Measurements from ENCODE around the gene SRP14.

SRP14 gene

DNA sequence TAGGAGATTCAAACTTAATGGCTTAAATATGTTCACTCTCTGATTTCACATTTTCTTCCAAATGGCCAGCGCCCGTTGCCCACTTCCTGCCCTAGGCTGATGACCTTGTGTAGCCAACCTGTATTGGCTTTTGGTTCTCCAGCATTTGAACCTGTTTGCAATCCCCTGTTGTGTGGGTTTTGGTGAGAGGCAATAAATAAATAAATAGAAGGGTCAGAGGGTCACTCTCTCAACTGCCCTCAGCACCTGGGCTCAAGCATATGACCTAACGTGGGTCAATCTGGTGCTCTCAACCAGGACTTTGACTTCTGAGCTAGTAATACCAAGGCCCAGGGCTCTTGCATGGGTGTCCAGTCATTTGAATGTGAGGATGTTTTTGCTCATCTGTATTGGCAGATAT is 1.8 kb upstream of the SRP14 start:
- Histone ChIP-seq H3K4me1 (ENCODE audit: insufficient read depth, low read length, poor library complexity, severe bottlenecking) (peaks cover 36% of the 10 kb centered on the region), H3K9me2 (replicated peaks; ENCODE audit: low read depth, low read length) (no peaks in the 10 kb centered on the region), H3F3A (ENCODE audit: low read depth) (no peaks in the 10 kb centered on the region), H3K9me3 (ENCODE audit: insufficient read depth, low read depth, low read length) (no peaks in the 10 kb centered on the region), H3K79me2 (ENCODE audit: insufficient read depth, low read length) (peaks cover 44% of the 10 kb centered on the region), H3K9ac (ENCODE audit: low read depth, low read length, poor library complexity, severe bottlenecking) (peak overlapping the region; percentile 86), H3K27me3 (ENCODE audit: insufficient read depth, low read length, poor library complexity, severe bottlenecking) (no peaks in the 10 kb centered on the region), H4K20me1 (ENCODE audit: insufficient read depth, low read length, poor library complexity, severe bottlenecking) (peaks cover 24% of the 10 kb centered on the region), H2AFZ (ENCODE audit: low read length) (no peak overlapping the region), H3K4me3 (ENCODE audit: low read length, poor library complexity, severe bottlenecking) (peak overlapping the region; percentile 95), H3K36me3 (ENCODE audit: insufficient read depth, low read length) (peaks cover 11% of the 10 kb centered on the region; the same call in 1 of the 2 replicates), H3K4me2 (ENCODE audit: low read depth, low read length, poor library complexity, severe bottlenecking) (peak overlapping the region; percentile 90)
- TF ChIP-seq CTCF (conservative IDR thresholded peaks at IDR 0.05; ENCODE audit: low read length) (no peak), EZH2phosphoT487 (IDR thresholded peaks at IDR 0.05; ENCODE audit: borderline replicate concordance) (no peak)

- Histone ChIP-seq H3K9me3 (ENCODE audit: insufficient read depth, low read depth, low read length) (no peaks in the 10 kb centered on the region), H3K4me2 (ENCODE audit: low read depth, low read length, poor library complexity, severe bottlenecking) (peak overlapping the region; percentile 90), H3K4me3 (ENCODE audit: low read length, poor library complexity, severe bottlenecking) (peak overlapping the region; percentile 95)
These were observed 1.3 kb upstream of the SRP14 start for GRCh38 chr15:40040293-40040635.

GRCh38 chr15:40038275-40038637 is 725 bp downstream of the SRP14 start:
- Histone ChIP-seq H3K4me3 (ENCODE audit: low read length, poor library complexity, severe bottlenecking) (peak overlapping the region; percentile 95), H2AFZ (ENCODE audit: low read length) (peak overlapping the region; percentile 99), H3K36me3 (ENCODE audit: insufficient read depth, low read length) (peaks cover 33% of the 10 kb centered on the region), H3K4me2 (ENCODE audit: low read depth, low read length, poor library complexity, severe bottlenecking) (peak overlapping the region; percentile 90), H3K9me2 (replicated peaks; ENCODE audit: low read depth, low read length) (no peaks in the 10 kb centered on the region), H3F3A (ENCODE audit: low read depth) (no peaks in the 10 kb centered on the region), H3K4me1 (ENCODE audit: insufficient read depth, low read length, poor library complexity, severe bottlenecking) (peaks cover 24% of the 10 kb centered on the region), H3K9ac (ENCODE audit: low read depth, low read length, poor library complexity, severe bottlenecking) (peak overlapping the region; percentile 86), H3K27me3 (ENCODE audit: insufficient read depth, low read length, poor library complexity, severe bottlenecking) (no peaks in the 10 kb centered on the region), H4K20me1 (ENCODE audit: insufficient read depth, low read length, poor library complexity, severe bottlenecking) (peaks cover 26% of the 10 kb centered on the region), H3K79me2 (ENCODE audit: insufficient read depth, low read length) (peaks cover 44% of the 10 kb centered on the region), H3K9me3 (ENCODE audit: insufficient read depth, low read depth, low read length) (no peaks in the 10 kb centered on the region)
- TF ChIP-seq EZH2phosphoT487 (IDR thresholded peaks at IDR 0.05; ENCODE audit: borderline replicate concordance) (no peak), CTCF (conservative IDR thresholded peaks at IDR 0.05; ENCODE audit: low read length) (no peak)

More at GRCh38 chr15:40040293-40040635, 1.3 kb upstream of the SRP14 start:
- H3K4me1 ChIP-seq (ENCODE audit: insufficient read depth, low read length, poor library complexity, severe bottlenecking) = peaks cover 31% of the 10 kb centered on the region
- TF ChIP-seq CTCF (conservative IDR thresholded peaks at IDR 0.05; ENCODE audit: low read length) = no peak
- TF ChIP-seq EZH2phosphoT487 (IDR thresholded peaks at IDR 0.05; ENCODE audit: borderline replicate concordance) = no peak
- H3F3A ChIP-seq (ENCODE audit: low read depth) = no peaks in the 10 kb centered on the region
- H4K20me1 ChIP-seq (ENCODE audit: insufficient read depth, low read length, poor library complexity, severe bottlenecking) = peaks cover 26% of the 10 kb centered on the region
- no peaks in the 10 kb centered on the region for H3K9me2 ChIP-seq (replicated peaks; ENCODE audit: low read depth, low read length)
- H3K27me3 ChIP-seq (ENCODE audit: insufficient read depth, low read length, poor library complexity, severe bottlenecking) = no peaks in the 10 kb centered on the region
- peaks cover 16% of the 10 kb centered on the region; the same call in 1 of the 2 replicates for H3K36me3 ChIP-seq (ENCODE audit: insufficient read depth, low read length)
- peak overlapping the region; percentile 86 for H3K9ac ChIP-seq (ENCODE audit: low read depth, low read length, poor library complexity, severe bottlenecking)
- H3K79me2 ChIP-seq (ENCODE audit: insufficient read depth, low read length) = peaks cover 44% of the 10 kb centered on the region
- no peak overlapping the region for H2AFZ ChIP-seq (ENCODE audit: low read length)
